H1 (cell line): Measurements from ENCODE around the gene DBP.

Experiments
- KDM5A ChIP-seq: fragments of 200-600 bp; IDR thresholded peaks from 2 replicates; pipeline ENCODE4 v1.7.1; 2012; ENCODE audit warnings: mild to moderate bottlenecking, low read length, inconsistent platforms, mixed read lengths
- TAF1 ChIP-seq: IDR thresholded peaks from 2 replicates; pipeline ENCODE4 v1.6.1; 2011; ENCODE audit warnings: mild to moderate bottlenecking, low read depth, low read length
- TF ChIP-seq, protein P1 (sequence below), 3 experiments: IDR thresholded peaks; 1 replicate in 2 of 3; 2 replicates in 1 of 3; pipeline versions ENCODE4 v1.5.1 to v1.6.1; 2011; ENCODE audit warnings: low read length in 3 of 3, mild to moderate bottlenecking in 3 of 3, inconsistent platforms in 2 of 3, low read depth in 1 of 3, moderate library complexity in 1 of 3; ENCODE audit not compliant: insufficient read depth in 1 of 3; ENCODE audit errors: control extremely low read depth in 1 of 3

DNA sequence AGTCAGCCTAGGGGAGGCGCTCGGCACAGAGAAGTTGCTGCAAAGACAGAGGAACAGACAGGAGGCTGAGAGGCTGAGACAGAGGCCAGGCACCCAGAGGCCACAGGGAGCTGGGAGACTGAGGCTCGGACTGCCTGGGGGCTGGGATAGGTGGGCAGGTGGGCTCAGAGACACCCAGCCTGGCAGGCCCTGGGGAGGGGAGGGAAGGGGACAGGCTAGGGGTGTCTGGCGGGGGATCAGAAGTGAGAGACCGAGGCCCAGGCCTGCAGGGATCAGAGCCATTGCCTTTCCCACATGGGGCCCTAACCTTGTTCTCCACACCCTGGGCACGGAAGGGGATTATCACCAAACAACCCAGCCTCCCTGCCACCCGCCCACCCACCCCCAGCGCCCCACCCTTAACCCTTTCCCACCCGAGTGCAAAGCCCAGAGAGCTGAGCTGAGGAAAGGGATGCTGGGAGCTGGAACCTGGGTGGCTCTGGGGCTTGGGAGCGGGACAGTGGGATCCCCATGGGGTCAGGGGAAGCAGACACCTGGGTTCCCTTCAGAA, 34.3 kb upstream of the DBP start:
- TF ChIP-seq, protein P1, sequence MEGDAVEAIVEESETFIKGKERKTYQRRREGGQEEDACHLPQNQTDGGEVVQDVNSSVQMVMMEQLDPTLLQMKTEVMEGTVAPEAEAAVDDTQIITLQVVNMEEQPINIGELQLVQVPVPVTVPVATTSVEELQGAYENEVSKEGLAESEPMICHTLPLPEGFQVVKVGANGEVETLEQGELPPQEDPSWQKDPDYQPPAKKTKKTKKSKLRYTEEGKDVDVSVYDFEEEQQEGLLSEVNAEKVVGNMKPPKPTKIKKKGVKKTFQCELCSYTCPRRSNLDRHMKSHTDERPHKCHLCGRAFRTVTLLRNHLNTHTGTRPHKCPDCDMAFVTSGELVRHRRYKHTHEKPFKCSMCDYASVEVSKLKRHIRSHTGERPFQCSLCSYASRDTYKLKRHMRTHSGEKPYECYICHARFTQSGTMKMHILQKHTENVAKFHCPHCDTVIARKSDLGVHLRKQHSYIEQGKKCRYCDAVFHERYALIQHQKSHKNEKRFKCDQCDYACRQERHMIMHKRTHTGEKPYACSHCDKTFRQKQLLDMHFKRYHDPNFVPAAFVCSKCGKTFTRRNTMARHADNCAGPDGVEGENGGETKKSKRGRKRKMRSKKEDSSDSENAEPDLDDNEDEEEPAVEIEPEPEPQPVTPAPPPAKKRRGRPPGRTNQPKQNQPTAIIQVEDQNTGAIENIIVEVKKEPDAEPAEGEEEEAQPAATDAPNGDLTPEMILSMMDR (IDR thresholded peaks at IDR 0.05; ENCODE audit: control extremely low read depth in 1 of 3, insufficient read depth in 1 of 3, low read depth in 1 of 3, low read length in 3 of 3) = no peak
- TF ChIP-seq TAF1 (no peak), KDM5A (no peak)
